ENCODE results near the gene ARMH3.

Gene ARMH3

DNA sequence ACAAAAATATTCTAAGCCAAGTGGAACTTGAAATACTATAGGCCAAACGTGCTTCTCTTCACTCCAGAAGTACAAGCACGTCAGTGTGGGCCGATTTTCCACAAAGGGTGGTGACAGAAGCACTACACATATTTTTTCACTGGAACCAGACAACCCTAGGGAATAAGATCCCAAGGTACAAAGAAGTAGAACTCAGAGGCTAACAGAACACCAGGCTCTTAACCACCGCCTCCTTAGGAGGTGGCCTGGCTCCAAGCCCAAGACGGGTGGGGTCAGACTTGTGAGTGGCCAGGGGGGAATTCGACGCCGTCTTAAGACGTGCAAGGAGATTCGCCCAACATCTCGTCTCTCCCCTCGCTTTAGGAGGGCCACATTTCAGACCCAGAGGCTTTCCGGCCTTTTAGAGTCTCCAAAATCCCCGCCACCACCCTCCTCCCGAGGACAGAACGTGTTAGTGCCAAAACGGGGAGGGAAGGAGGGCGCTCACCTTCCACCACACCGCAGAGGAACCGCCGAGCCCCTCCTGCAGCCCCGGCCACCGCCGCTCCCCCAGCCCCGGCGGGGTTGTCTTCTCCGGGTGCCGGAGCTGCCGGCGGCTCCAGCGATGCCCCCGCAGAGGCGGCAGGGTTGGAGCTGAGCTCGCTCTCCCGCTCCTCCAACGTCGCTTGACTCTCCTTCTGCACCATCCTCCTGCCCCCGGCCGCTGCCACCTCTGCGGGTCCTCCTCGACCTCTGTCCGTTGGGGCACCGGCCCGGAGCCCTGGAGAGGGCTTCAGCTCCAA is 238.4 kb downstream of the ARMH3 start:
- in situ Hi-C loops (cut with HindIII; ENCODE audit: low sequenced_read_pairs) = no loop called here

DNA sequence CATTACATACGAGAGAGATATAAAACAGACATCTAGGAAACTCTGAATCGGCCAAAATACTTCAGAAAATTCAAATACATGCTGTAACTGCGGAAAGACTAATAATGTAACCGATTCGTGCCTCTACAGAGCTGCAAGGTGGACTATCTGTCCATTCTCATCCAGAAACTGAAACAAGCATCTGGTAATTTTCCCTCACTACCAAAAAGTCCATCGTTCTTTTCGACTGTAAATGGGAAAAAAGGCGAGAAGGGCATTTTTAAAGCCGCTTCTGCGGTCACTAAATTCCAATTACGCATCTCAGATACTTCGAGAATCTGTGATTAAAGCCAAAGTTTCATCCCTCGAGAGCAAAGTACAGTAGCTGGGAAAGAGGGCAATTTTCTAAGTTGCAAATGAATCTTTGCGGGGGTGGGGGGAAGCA is 239.0 kb downstream of the ARMH3 start:
- in situ Hi-C loops (cut with HindIII; ENCODE audit: low sequenced_read_pairs) = no loop called here

DNA sequence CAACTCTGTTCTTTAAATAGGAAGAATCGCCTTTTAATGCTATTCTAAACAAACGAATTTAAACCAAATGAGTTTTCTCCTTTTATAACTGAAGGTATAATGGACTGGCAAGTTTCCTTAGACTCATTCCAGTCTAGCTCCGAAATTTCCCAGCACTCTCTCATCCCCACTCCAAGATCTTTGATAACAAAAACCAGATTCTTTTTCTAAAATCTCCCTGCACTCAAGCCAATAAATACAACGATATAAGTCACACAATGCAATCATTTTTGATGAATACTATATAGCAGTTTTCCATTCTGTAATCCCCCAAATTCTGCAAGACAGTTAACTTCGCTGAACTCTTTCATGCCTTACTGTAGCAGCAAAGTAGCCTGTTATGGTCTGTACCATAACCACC is 239.6 kb downstream of the ARMH3 start:
- in situ Hi-C loops (cut with HindIII; ENCODE audit: low sequenced_read_pairs) = no loop called here

DNA sequence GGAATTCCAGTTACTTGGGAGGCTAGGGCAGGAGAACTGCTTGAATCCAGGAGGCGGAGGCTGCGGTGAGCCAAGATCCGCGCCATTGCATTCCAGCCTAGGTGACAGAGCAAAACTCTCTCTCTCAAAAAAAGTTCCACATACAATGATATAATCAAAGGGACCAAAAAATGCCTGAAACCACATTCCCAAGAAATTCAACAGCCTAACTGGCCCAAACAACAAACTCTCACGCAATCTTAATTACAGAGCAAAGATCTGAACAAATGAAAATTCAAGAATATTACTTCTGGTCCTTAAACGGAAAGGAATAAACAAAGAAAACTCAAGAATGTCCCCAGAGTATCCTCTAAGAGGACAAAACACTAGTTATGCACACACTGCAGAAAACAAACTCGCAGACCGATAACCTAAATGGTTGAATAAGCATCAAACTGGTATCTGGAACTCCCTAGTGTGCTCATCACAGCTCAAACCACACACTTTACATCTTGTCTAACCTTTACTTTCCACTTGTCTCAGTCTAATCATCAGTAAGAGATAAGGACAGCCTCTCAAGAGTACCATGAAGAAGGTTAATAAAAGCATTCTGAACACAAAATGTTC is 241.4 kb downstream of the ARMH3 start:
- in situ Hi-C loops (cut with HindIII; ENCODE audit: low sequenced_read_pairs) = no loop called here

- in situ Hi-C loops (cut with HindIII; ENCODE audit: low sequenced_read_pairs) = no loop called here
Measured at GRCh38 chr10:101812606-101813005, 243.4 kb downstream of the ARMH3 start.

DNA sequence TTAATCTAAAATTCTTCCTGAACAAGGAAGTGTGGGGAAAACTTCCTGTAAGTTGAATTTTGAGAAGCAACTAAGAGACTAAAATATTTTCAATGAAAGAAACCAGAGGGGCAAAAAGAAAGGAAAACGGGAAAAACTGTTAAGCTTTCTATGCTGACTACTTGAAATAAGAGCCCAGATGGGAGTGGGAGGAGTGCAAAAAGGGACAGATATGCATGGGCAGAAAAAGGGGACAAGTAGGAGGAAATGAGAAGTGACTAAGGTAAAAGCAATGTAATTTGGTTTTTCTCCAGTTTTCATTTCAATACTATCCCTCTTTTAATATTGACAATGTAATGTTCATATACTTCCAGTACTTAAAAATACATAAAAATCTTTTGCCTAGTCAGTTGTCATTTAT is 248.8 kb downstream of the ARMH3 start:
- in situ Hi-C loops (cut with HindIII; ENCODE audit: low sequenced_read_pairs) = no loop called here

DNA sequence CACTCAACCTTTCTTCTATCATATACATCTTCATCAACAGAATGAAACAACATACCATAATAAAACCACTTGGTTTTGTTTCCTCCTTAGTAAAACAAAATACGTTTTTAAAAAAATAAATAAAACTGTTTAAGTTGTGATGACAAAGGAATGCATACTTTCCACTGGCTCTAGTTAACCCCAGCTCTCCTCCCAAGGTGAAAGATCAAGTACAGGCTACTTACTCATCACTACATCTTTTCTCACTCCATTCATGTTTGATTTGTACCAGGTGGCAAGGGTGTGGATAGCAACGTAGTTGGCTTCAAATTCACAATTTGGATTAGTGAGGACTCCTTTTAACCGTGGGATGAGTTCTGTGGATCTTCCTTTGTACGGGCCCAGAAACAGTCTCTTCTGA is 252.5 kb downstream of the ARMH3 start:
- in situ Hi-C loops (cut with HindIII; ENCODE audit: low sequenced_read_pairs) = no loop called here

GRCh38 chr10:101797403-101798059 is 258.4 kb downstream of the ARMH3 start:
- in situ Hi-C loops (cut with HindIII; ENCODE audit: low sequenced_read_pairs) = no loop called here
